ENCODE data around the gene DPPA5. TPM values are rescaled to one million over a fixed set of nuclear protein-coding genes. Genes with fewer than 3 reads are reported as not detected.

DPPA5 gene
- total RNA-seq, 4 donors from 2014 or later: not detected

- no peak overlapping the region for H3K27ac ChIP-seq
- 78% methylated on average over 5 of the region's 5 CpGs for WGBS
- H3K36me3 ChIP-seq: no peaks in the 10 kb centered on the region
- H3K4me3 ChIP-seq: no peak overlapping the region
- no peak for TF ChIP-seq EP300 (IDR thresholded peaks at IDR 0.05)
- no peak for TF ChIP-seq POLR2AphosphoS5 (IDR thresholded peaks at IDR 0.05)
- no peaks in the 10 kb centered on the region for H3K9me3 ChIP-seq
- H3K4me1 ChIP-seq: no peaks in the 10 kb centered on the region
- no peaks in the 10 kb centered on the region for H3K27me3 ChIP-seq
- no peak for DNase-seq (ENCODE audit: low spot score in 2 of 2)
These were observed 11.9 kb downstream of the DPPA5 start for GRCh38 chr6:73342174-73342573.

- TF ChIP-seq EP300 (IDR thresholded peaks at IDR 0.05): no peak
- TF ChIP-seq POLR2A (IDR thresholded peaks at IDR 0.05): no peak
- no peak for TF ChIP-seq CTCF (IDR thresholded peaks at IDR 0.05)
- no peak for TF ChIP-seq POLR2AphosphoS5 (IDR thresholded peaks at IDR 0.05)
- Histone ChIP-seq H3K27me3 (no peaks in the 10 kb centered on the region), H3K36me3 (no peaks in the 10 kb centered on the region), H3K4me1 (no peaks in the 10 kb centered on the region), H3K4me3 (no peak overlapping the region), H3K9me3 (no peaks in the 10 kb centered on the region), H3K27ac (no peak overlapping the region)
- DNase-seq (ENCODE audit: low spot score in 2 of 2): no peak
- WGBS: 58% methylated on average over 1 of the region's 1 CpG
These were observed 12.7 kb downstream of the DPPA5 start for GRCh38 chr6:73341335-73341734.

GRCh38 chr6:73340048-73340447 is 14.0 kb downstream of the DPPA5 start:
- no peaks in the 10 kb centered on the region for H3K4me1 ChIP-seq
- H3K9me3 ChIP-seq: no peaks in the 10 kb centered on the region
- no peaks in the 10 kb centered on the region for H3K27me3 ChIP-seq
- TF ChIP-seq CTCF (IDR thresholded peaks at IDR 0.05): no peak
- no peak for TF ChIP-seq POLR2AphosphoS5 (IDR thresholded peaks at IDR 0.05)
- TF ChIP-seq EP300 (IDR thresholded peaks at IDR 0.05): no peak
- no peak for TF ChIP-seq POLR2A (IDR thresholded peaks at IDR 0.05)
- no peaks in the 10 kb centered on the region for H3K36me3 ChIP-seq
- WGBS: 43% methylated on average over 2 of the region's 2 CpGs
- H3K4me3 ChIP-seq: no peak overlapping the region
- no peak for DNase-seq (ENCODE audit: low spot score in 2 of 2)
- H3K27ac ChIP-seq: no peak overlapping the region

GRCh38 chr6:73339340-73339739 is 14.7 kb downstream of the DPPA5 start:
- H3K27ac ChIP-seq: no peak overlapping the region
- H3K4me1 ChIP-seq: no peaks in the 10 kb centered on the region
- H3K9me3 ChIP-seq: no peaks in the 10 kb centered on the region
- no peak overlapping the region for H3K4me3 ChIP-seq
- no peak for DNase-seq (ENCODE audit: low spot score in 2 of 2)
- 56% methylated on average over 3 of the region's 3 CpGs for WGBS
- TF ChIP-seq CTCF (IDR thresholded peaks at IDR 0.05) (no peak), EP300 (IDR thresholded peaks at IDR 0.05) (no peak), POLR2AphosphoS5 (IDR thresholded peaks at IDR 0.05) (no peak), POLR2A (IDR thresholded peaks at IDR 0.05) (no peak)
- H3K27me3 ChIP-seq: no peaks in the 10 kb centered on the region
- H3K36me3 ChIP-seq: no peaks in the 10 kb centered on the region

- WGBS: 56% methylated on average over 3 of the region's 3 CpGs
- Histone ChIP-seq H3K27ac (no peak overlapping the region), H3K4me3 (no peak overlapping the region), H3K27me3 (peaks cover 15% of the 10 kb centered on the region), H3K4me1 (no peaks in the 10 kb centered on the region), H3K9me3 (no peaks in the 10 kb centered on the region), H3K36me3 (no peaks in the 10 kb centered on the region)
- TF ChIP-seq POLR2AphosphoS5 (IDR thresholded peaks at IDR 0.05) (no peak), POLR2A (IDR thresholded peaks at IDR 0.05) (no peak), CTCF (IDR thresholded peaks at IDR 0.05) (no peak), EP300 (IDR thresholded peaks at IDR 0.05) (no peak)
- DNase-seq (ENCODE audit: low spot score in 2 of 2): no peak
These were observed 24.9 kb downstream of the DPPA5 start for GRCh38 chr6:73329201-73329600.

- H3K27ac ChIP-seq: no peak overlapping the region
- H3K9me3 ChIP-seq: no peaks in the 10 kb centered on the region
- DNase-seq (ENCODE audit: low spot score in 2 of 2): no peak
- H3K4me1 ChIP-seq: no peaks in the 10 kb centered on the region
- no peak overlapping the region for H3K4me3 ChIP-seq
- H3K36me3 ChIP-seq: no peaks in the 10 kb centered on the region
- no peak for TF ChIP-seq POLR2AphosphoS5 (IDR thresholded peaks at IDR 0.05)
- no peak for TF ChIP-seq CTCF (IDR thresholded peaks at IDR 0.05)
- no peak for TF ChIP-seq POLR2A (IDR thresholded peaks at IDR 0.05)
- no peak for TF ChIP-seq EP300 (IDR thresholded peaks at IDR 0.05)
- peaks cover 15% of the 10 kb centered on the region for H3K27me3 ChIP-seq
- WGBS: 34% methylated on average over 3 of the region's 3 CpGs
These were observed 25.3 kb downstream of the DPPA5 start for GRCh38 chr6:73328790-73329189.

Data from suprapubic skin (tissue), 4 donors.